K562 treated with DMSO at 1 percent for 24 hours (cell line): ENCODE measurements around the gene FGF21. TPM values are rescaled to one million over a fixed set of nuclear protein-coding genes. Genes with fewer than 3 reads are reported as not detected.

Experiments used
- total RNA-seq: library from RNA; unstranded; fragments of 300-600 nt; gene quantifications from 2 replicates; pipeline ENCODE4 v1.2.3, GENCODE V29; 2022; ENCODE audit warnings: low read depth; ENCODE audit not compliant: insufficient read depth

Gene FGF21, protein sequence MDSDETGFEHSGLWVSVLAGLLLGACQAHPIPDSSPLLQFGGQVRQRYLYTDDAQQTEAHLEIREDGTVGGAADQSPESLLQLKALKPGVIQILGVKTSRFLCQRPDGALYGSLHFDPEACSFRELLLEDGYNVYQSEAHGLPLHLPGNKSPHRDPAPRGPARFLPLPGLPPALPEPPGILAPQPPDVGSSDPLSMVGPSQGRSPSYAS
- 0.72 TPM in 1 of 2 replicates, not detected in the other for total RNA-seq

DNA sequence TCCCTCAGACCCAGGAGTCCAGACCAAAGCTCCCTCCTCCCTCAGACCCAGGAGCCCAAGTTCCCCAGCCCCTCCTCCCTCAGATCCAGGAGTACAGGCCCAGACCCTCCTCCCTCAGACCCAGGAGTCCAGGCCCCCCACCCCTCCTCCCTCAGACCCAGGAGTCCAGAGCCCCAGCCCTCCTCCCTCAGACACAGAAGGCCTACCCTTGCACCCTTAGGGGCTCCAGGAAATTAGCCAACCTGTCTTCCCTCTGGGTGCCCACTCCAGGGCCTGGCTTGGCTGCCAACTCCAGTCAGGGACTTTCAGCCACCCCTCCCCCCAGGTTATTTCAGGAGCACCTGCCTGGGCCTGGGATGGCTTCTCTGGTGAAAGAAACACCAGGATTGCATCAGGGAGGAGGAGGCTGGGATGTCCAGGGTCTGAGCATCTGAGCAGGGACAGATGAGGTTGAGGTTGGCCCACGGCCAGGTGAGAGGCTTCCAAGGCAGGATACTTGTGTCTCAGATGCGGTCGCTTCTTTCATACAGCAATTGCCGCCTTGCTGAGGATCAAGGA, at the start of gene FGF21:
Gene FGF21 (plus strand): TSS at position 441 of the 558 bp plus-strand sequence. CDS start 713 bp downstream, outside the sequence.

DNA sequence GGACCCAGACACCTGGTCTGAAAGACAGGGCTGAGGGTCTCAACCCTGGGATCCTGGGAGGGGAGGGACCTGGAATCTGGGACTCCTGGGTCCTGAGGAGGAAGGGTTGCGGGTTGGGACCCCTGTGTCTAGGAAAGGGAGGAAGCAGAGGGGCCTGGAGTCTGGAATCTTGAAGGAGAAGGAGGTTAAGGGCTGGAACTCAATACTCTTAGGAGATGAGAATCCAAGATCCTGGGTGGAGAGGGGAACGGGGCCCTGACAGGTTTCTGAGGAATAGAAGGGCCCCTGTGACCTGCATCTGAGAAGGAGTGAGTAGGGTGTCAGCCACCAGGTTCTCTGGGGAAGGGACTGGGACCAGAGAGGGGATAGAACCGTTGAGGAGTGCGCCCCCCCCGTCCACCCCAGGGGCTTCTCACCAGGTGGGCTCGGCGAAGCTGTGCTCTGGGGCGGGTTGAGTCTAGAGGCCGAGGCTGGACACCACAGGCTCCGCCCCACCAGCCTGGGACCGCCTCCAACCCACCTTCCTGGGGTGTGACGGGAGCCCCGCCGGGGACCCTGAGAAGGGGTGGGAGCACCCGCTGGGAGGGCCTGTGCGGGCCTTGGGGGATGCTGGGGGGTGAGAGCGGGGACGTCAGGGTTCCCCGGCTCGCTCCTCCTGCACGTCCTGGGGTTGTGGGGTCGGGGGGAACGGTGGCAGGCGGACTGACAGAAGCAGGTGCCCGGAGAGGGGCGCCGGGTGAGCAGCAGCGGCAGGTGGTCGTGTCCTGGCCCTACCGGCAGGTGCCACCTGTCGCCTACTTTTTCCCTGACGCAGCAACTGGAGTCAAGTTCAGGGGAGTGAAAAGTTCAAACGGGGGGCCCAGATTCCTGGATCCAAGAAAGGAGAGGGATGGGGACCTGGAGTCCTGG, 35.8 kb upstream of the FGF21 start, which contains the start of gene MAMSTR:
Gene MAMSTR (minus strand): TSS at position 463 of the 909 bp plus-strand sequence. CDS start 694 bp downstream, outside the sequence.

DNA sequence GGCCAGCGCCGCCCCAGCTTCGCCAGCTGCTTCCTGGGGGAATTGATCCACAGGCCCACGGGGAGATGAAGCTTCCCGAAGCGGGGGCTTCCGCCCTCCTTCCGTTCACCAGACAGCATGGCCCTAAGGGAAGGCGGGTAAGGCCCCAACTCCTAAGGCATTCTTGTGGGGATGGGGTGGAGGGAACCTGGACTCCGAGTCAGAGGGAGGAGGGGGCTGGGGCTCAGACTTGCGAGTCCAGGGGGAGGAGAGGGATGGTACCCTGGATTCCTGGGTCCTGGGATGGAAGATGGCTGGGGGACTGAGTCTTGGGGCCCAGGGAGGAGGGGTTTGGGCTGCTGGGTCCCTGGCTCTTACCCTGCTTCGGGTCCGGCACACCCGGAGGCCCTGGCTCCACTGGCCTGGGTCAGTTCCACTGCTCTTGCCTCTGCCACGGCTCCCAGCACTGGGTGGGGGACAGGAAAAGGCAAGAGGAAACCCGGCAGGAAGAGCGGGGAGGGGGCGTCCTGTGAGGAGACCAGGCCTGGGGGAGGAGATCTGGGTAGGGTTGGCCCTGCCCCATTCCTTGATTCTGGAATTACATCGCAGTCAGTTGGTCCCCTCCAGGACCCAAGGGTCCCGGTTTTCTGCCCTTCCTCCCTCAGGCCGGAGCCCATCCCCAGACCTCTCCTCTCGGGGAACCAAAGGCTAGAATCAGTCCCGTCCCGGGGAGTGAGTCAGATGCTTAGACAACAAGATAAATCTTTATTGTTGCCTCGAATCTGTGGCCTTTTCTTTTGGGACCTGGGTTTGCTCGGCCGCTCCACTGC, 15.0 kb upstream of the FGF21 start, which contains the start of gene RASIP1:
Gene RASIP1 (minus strand): TSS at position 447 of the 809 bp plus-strand sequence. CDS start 328 bp downstream, at position 119.

DNA sequence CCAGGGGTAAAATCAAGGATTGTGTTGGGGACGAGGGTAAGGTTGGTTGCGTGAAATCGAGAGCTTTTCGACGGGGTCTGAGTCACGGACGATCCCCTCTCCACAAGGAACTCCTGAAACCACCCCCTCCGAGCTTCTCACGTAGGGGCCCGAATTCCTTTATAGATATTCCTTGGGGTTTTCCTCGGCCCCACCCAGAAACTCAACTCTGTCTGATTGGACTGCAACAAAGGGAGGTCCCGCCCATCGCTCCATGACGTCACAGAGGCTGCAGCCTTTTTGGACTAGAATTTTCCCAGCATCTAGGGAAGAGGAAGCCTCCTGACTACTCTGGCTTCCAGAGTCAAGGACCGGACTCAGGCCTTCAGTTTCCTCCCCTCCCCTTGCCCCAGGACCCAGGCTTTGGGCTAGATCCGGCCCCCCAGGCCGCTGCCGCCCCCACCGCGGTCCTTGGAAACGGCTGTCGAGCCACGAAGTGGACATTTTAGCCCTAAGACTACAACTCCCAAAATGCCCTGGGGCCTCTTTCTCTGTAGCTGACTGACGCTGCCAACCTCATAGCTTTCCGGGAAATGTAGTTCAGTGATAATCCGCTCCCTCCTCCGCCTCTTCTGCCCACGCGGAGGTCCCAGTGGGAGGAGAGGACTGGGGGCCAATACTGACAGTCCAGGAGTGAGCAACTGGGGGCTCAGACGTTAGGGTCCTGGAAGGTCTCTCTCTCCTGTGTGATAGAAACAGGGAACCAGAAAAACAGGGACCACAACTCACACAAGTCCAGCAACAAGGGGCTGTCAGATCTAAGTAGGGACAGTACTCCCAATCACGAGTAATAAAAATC, 8.4 kb upstream of the FGF21 start, which contains the start of gene IZUMO1:
Gene IZUMO1 (minus strand): TSS at position 172 of the 838 bp plus-strand sequence. CDS start 1,050 bp downstream, outside the sequence.

DNA sequence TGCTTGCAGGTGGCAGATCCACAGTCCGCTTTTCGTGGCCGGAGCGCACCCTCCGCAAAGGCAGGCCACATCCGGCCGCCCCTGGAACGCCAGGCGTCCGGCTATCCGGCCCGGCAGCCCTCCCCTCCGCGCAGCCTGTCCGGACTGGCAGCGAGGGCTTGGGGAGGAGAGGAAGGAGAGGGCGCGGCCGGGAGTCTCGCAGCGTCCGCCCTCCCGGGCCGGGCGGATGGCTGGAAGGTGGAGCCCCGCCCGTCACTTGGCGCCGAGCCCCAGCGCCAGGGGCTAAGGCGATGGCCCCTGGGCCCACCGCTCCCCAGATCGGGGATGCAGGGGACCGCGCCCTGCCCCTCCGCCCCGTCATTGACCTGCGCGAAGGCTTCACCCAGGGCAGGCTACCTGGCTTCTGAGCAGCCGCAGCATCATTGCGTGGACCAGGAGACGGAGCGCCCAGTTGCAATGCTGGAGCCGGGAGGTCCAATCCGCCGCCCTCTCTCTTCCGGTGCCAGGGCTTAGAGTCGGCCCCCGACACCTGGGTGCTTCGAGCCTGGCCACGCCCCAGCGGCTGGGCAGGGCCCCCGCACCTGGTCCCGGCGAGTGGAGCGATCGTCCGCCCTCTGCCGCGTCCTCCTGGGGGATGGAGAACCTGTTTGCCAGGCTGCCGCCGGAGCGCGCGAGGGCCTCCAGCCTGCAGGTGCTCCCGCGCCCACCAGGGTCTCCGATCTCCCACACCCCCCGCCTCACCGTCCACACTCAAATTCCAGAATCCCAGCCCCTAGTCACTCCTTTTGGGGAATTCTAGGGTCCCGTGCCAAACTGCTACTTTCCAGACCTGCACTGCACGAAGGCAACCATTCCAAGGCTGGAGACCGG, 2.6 kb upstream of the FGF21 start, which contains the start of gene FUT1:
Gene FUT1 (minus strand): TSS at position 146 of the 870 bp plus-strand sequence. CDS start 1,360 bp downstream, outside the sequence.

Other genes starting within 250 kb of the FGF21 start
- 12.2 and 15.6 TPM in 2 replicates for gene LMTK3, start 243.7 kb upstream of the FGF21 start, total RNA-seq
- gene SULT2B1, start 203.4 kb upstream of the FGF21 start, total RNA-seq: 1.4 and 2.1 TPM in 2 replicates
- not detected in 2 replicates for gene SPACA4, start 148.8 kb upstream of the FGF21 start, total RNA-seq
- 0.41 TPM in 1 of 2 replicates, not detected in the other for gene FAM83E, start 140.4 kb upstream of the FGF21 start, total RNA-seq
- 5,284 and 5,688 TPM in 2 replicates for gene RPL18, start 136.3 kb upstream of the FGF21 start, total RNA-seq
- gene SPHK2, start 136.0 kb upstream of the FGF21 start, total RNA-seq: 14.6 and 15.0 TPM in 2 replicates
- gene DBP, start 118.1 kb upstream of the FGF21 start, total RNA-seq: 17.2 and 17.8 TPM in 2 replicates
- 10.8 and 16.2 TPM in 2 replicates for gene CA11, start 109.3 kb upstream of the FGF21 start, total RNA-seq
- 0.58 and 1.2 TPM in 2 replicates for gene NTN5, start 82.5 kb upstream of the FGF21 start, total RNA-seq
- 0.30 and 1.4 TPM in 2 replicates for gene FUT2, start 59.6 kb upstream of the FGF21 start, total RNA-seq
- 0.47 and 1.1 TPM in 2 replicates for gene MAMSTR, start 35.8 kb upstream of the FGF21 start, total RNA-seq
- gene RASIP1, start 14.9 kb upstream of the FGF21 start, total RNA-seq: 10.2 and 11.7 TPM in 2 replicates
- 0.65 TPM in 1 of 2 replicates, not detected in the other for gene IZUMO1, start 8.6 kb upstream of the FGF21 start, total RNA-seq
- gene FUT1, start 2.9 kb upstream of the FGF21 start, total RNA-seq: 8.7 and 9.8 TPM in 2 replicates
- gene BCAT2, start 55.5 kb downstream of the FGF21 start, total RNA-seq: 77.3 and 83.0 TPM in 2 replicates
- gene HSD17B14, start 81.0 kb downstream of the FGF21 start, total RNA-seq: 1.1 TPM in 1 of 2 replicates, not detected in the other
- gene PLEKHA4, start 113.1 kb downstream of the FGF21 start, total RNA-seq: 49.1 and 54.5 TPM in 2 replicates
- 88.6 and 88.9 TPM in 2 replicates for gene PPP1R15A, start 116.9 kb downstream of the FGF21 start, total RNA-seq
- 0.88 and 3.5 TPM in 2 replicates for gene TULP2, start 143.2 kb downstream of the FGF21 start, total RNA-seq
- 445 and 480 TPM in 2 replicates for gene NUCB1, start 144.8 kb downstream of the FGF21 start, total RNA-seq
- 4.8 and 5.0 TPM in 2 replicates for gene DHDH, start 178.2 kb downstream of the FGF21 start, total RNA-seq
- gene BAX, start 199.4 kb downstream of the FGF21 start, total RNA-seq: 136 and 153 TPM in 2 replicates
- 7,562 and 7,983 TPM in 2 replicates for gene FTL, start 209.8 kb downstream of the FGF21 start, total RNA-seq
- gene GYS1, start 237.8 kb downstream of the FGF21 start, total RNA-seq: 26.8 and 34.3 TPM in 2 replicates
- gene RUVBL2, start 238.4 kb downstream of the FGF21 start, total RNA-seq: 295 and 316 TPM in 2 replicates